GM18526 (cell line): ENCODE data around the gene RTP3.

Experiments used
- POLR2A ChIP-seq: IDR thresholded peaks from 3 replicates; pipeline ENCODE4 v1.6.1; 2011; ENCODE audit not compliant: insufficient read length; ENCODE audit errors: extremely low read depth

The RTP3 gene

DNA sequence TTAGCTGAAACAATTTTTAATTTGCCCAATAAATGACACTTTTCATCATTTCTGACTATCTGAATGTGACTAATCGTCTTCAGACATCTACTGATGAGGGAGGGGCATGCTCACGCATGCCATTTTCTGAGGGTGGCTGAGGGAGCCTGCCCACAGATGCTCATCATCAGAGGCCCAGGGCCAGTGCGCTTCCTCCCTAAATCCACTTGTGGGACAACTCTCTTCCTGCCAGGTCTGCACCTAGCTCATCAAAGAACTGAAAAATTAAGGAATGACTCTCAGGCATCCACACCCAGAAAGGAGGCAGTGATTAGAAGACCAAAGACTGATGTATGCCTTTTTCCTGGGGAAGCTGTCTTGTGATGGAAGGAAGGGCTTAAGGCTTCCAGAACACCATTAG lies 22.8 kb downstream of the RTP3 start:
- no peak for TF ChIP-seq POLR2A

DNA sequence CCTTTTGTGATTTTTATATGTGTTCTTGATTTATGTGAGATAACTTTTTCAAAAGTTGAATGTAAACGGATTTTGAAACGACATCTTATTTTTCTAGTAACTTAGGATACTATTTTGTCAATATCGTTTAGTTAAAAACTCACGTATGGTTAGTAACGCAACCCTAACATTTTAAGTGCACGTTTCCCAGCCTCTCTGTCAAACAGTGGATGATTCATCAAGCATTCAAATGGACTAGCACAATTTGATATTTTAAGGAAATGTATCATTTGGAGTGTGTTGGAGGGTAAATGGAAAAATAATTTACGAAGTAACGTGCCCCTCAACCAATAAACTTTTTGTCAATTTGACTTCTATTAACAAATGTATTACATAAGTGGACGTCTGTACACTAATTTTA lies 23.3 kb downstream of the RTP3 start:
- TF ChIP-seq POLR2A, result no peak

DNA sequence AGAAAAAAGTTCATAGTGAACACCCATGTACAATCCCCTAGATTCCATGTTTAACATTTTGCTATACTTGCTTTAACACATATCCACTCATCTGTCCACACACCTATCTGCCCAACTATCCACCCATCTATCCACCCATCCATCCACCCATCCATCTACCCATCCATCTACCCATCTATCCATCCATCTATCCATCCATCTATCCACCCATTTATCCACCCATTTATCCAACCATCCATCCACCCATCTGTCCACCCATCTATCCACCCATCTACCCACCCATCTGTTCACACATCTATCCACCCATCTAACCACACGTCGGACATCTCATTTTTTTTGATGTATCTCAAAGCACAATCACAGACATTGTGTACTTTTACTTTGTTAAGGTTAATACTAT lies 25.8 kb downstream of the RTP3 start:
- TF ChIP-seq POLR2A, result no peak

DNA sequence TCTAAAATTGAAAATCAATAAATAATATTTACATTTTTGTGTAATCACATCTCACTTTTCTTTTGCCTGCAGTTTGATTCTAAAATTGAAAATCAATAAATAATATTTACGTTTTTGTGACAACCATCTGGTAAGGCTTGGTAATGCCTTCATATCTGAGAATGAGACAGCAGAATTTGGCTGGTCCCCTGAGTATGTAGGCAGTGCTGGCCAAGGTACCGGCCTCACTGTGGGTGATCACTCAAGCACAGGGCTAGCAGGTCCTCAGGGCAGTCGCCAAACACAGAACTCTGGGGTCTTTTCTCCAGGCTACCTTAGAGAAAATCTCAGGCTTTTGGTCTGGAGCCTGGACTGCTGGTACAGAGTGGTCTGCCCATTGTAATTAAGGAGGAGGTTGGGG lies 26.2 kb downstream of the RTP3 start:
- no peak for TF ChIP-seq POLR2A

DNA sequence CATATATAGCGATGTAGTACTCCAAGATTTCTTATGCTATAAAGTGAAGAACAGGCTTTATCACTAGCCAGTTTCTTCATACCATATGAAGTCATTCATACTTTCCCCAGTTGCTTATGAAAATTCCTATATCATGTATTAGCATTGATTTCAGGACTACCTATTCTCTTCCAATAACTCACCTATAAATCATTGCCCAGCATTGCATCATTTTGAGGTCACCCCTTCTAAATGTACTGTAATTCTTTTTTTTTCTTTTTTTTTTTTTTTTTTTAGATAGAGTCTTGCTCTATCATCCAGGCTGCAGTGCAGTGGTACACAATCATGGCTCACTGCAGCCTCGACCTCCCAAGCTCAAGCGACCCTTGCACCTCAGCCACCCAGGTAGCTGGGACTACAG lies 27.1 kb downstream of the RTP3 start:
- no peak for TF ChIP-seq POLR2A

DNA sequence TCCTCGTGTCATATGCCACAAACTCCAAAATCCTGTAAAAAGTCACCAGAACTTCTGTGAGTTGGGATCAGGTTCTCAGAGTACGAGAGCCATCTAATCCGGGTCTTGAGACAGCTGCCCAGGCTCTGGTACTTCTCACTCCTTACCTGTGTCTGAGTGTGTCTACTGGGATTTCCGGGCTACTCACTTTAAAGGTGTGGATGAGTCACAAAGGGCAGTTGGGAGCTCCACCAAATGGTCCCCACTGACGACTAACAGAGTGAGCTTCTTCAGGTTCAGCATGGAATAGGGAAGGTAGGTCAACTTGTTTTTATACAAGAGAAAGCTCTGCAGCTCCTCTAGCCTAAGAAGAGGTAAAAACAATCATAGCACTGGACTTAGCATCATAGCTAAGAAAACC lies 29.5 kb downstream of the RTP3 start:
- TF ChIP-seq POLR2A, result no peak

DNA sequence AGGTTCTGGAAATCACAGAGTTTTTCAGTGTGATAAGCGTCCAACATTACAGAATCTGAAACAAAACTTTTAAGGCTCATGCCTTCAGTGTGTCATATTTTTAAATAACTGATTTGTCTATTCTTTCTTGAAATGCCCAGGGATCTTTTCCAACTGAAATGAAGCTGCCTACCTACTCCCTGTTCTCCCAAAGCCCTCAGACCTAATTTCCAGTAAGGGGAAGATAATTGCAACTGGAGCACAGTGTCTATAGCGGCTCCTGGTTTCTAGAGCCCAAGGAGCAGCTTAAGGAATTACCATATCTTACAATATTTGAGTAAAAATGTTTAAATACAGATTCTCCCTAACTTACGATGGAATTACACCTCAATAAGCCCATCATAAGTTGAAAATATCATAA lies 35.3 kb downstream of the RTP3 start:
- no peak for TF ChIP-seq POLR2A

DNA sequence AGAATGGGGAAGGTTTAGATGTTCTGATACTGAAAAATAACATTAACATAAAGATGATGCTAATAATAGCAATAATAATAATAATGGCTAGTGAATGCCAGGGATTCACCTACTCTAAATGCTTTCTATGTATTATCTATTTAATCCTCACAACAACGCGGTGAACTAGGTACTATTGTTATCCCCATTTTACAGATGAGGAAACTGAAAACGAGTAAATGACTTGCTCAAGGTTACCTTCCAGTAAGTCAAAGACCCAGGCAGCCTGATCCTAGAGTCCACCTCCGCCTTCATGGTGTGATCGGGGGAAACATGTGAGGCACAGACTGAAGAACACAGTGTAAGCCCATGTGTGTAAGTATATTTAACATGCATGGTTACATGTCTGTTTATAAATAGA lies 38.0 kb downstream of the RTP3 start:
- no peak for TF ChIP-seq POLR2A

DNA sequence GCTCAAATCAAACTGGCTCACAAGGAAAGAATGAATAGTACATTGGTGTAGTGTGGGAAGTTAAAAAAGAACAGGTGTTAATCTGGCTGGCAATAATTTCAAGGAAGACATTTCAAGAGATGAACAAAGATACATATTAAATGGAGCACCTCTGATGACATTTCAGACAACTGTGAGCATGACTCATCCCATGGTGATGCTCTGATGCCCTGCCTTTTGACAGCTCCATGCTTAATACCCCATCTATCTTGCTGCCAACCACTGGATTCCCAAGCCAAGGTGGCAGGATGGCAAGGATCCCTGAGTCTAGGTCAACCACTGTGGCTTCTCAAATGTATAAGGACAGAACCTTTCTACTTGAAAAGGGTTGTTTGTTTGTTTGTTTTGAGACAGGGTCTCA lies 39.0 kb downstream of the RTP3 start:
- TF ChIP-seq POLR2A, result no peak

DNA sequence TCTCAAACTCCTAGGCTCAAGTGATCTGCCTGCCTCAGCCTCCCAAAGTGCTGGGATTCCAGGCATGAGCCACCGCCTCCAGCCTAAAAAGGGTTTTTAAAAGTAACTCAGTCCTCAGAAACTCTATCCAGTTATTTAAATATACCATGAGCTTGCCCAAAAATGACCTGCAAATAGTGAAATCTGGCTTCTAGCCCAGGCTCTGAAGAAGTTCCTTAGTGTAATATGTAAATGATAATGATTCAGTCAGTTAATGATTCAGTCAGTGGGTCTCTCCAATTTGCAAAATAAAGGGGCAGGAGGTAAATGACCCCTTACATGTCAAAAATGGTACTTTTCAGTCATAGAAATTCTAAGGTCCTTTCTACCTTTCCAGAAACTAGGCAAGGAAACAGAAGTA lies 39.5 kb downstream of the RTP3 start:
- TF ChIP-seq POLR2A, result no peak

DNA sequence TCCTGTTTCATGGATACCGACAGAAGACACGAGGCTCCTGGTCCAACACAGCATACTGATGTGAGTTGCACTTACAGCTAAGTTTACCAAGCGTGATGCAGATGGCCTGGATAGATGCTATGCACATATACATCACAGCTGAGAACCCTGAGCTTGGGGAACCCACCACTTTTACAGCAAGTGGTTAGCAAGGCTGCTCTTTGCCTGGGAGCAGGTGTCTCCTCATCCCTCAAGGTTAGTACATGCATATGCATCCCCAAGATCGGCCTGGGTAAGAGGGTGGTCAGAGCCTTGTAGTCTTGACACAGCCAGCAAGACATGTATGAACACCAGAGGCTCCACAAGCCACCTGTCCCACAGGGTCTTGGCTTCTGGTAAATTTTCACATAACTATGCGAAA lies 40.0 kb downstream of the RTP3 start:
- TF ChIP-seq POLR2A, result no peak

DNA sequence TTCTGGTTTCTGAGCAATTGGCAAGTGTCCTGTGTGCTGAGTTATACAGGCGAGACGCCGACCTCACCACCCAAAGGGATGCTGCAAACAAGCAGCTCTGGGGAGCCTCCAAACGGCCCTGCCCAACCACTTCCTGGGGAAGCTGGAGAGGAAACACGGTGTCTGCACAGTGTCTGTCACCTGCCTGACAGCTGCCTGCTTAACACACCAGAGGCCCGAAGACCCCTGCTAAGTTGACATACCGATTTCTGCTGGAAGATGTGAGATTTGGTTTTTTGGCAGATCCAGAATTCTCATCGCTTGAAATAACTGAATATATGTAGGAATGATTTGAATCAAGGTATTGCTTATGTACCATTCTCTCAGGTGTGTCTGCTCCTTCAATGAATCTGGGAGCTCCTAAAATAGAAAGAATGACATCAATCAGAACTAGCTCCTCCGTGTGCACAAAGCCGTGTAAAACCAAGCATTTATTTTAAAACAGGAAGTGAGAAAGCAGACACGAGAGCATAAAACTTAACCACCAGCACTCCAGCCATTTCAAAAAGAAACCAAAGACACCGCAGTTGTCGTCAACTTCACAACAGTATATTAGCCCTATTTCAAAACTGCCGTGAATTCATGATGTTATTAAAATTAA lies 41.1 kb downstream of the RTP3 start:
- TF ChIP-seq POLR2A, result no peak

DNA sequence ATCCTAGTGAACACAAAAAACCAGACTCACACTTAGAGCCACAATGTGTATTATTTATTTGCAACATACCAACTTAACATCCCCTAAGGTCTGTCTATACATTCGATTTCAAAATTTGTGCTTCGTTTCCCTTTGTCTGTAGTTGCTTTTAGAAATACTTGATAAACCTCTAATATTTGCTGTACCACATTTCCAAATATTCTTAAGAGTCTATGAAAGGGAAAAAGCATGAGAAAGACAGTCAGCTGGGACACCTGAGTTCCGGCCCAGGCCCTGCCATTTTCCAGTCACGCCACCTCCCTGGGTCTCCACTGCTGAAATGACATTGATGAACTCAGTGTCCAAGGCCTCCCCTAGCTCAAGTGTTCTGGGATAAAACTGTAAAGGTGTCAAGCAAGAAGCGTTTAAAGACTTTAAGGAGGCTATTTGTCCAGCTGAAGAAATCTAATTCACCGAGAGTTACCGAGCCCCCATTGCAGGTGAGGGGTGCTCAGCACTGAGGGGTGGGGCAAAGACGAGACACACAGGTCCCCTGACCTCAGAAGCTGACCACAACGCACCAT lies 41.7 kb downstream of the RTP3 start:
- TF ChIP-seq POLR2A, result no peak

DNA sequence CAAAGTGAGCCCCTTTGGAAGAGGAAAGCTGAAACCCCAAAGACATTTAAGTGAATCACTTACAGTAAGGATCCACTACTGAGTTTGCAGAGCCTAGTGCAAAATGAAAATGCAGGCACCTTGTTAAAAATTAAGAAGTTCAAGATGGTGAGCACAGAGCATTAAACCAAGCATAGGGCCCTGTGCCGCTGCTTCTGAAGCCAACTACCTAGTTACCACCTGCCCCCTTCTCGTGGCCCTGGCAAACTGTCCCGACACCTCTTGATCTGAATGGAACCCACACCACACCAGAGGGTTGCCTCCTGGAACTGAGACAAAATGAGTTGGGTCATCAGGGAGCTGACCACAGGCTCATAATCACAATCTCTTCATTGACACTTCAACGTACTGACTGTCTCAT lies 42.8 kb downstream of the RTP3 start:
- no peak for TF ChIP-seq POLR2A

DNA sequence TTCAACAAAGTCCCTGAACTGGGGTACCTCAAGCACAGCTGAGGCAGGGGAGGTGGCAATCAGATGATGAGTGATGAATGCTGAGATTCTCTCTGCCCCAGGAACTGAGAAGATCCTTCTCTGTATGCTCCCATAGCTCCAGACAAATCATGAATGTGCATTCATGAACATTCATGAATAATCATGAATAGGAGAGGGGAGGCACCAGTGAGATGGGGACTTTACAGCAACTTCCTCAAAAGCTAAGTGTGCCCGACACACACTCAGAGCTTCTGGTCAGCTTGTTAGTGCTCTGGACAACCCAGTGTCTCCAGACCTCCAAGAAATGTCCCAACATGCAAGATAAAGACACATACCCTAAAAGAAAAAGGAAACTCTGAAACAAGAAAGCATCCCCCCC lies 44.1 kb downstream of the RTP3 start:
- TF ChIP-seq POLR2A, result no peak

DNA sequence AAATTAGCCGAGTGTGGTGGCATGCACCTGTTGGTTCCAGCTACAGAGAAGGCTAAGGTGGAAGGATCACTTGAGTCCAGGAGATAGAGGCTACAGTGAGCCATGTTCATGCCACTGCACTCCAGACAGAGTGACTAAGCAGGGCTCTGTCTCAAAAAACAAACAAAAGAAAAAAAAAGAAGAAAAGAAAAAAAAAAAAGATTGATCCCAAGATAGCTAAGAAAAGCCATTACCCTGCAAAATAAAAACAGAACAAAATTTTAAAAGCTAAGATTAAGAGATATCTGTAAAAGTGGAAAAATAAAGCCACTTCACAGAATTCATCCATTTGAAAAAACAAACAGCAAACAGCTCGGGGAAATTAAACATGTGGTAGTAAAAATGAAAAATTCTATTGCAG lies 44.6 kb downstream of the RTP3 start:
- no peak for TF ChIP-seq POLR2A

DNA sequence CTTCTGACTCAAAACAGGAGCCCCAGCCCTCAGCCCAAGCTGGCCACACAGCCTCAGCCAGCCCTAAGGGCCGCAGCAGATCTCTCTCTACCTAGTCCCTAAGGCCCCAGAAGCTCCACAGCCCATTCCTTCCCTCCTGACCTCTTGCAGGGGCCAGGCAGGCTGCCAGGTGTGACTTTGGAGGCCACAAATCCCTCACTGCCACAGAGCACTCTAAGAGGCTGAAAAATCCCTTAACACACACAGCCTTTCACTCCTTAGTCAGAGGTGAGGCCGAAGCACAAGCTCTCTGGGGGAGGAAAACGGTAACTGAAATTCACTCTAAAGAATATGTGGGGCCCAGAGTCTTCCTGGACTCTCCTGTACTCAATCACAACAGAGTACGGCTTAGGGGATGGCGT lies 45.0 kb downstream of the RTP3 start:
- TF ChIP-seq POLR2A, result no peak
